Neutrophil (primary cell): ENCODE data around the gene JCAD.

Experiments
- H3K27ac ChIP-seq: fragments of 200-600 bp; sonication (generic); 2 replicates; pipeline ENCODE4 v1.5.1; 2016; ENCODE audit warnings: mild to moderate bottlenecking, moderate library complexity
- H3K27me3 ChIP-seq: fragments of 200-600 bp; sonication (generic); 2 replicates; pipeline ENCODE4 v1.6.0; 2016; ENCODE audit warnings: mild to moderate bottlenecking
- H3K36me3 ChIP-seq: fragments of 200-600 bp; sonication (generic); 2 replicates; pipeline ENCODE4 v1.5.1; 2017
- H3K4me1 ChIP-seq, 2 experiments: fragments of 200-600 bp in 1 of 2; sonication (generic) in 1 of 2; 1 replicate in 1 of 2; 2 replicates in 1 of 2; pipeline versions ENCODE4 v1.5.1 to v1.6.1; 2013 to 2016; ENCODE audit warnings: low read depth in 1 of 2, low read length in 1 of 2, mild to moderate bottlenecking in 1 of 2, moderate library complexity in 1 of 2; ENCODE audit not compliant: control insufficient read depth in 1 of 2, insufficient read depth in 1 of 2
- H3K4me3 ChIP-seq, 2 experiments: fragments of 200-600 bp in 1 of 2; sonication (generic) in 1 of 2; 1 replicate in 1 of 2; 2 replicates in 1 of 2; pipeline ENCODE4 v1.5.1; 2013 to 2016; ENCODE audit warnings: low read depth in 1 of 2, low read length in 1 of 2, mild to moderate bottlenecking in 1 of 2, moderate library complexity in 1 of 2
- H3K9me3 ChIP-seq: fragments of 200-600 bp; sonication (generic); 2 replicates; pipeline ENCODE4 v1.5.1; 2016
- TF ChIP-seq, protein P1 (sequence below): fragments of 200-600 bp; sonication (generic); IDR thresholded peaks from 2 replicates; pipeline ENCODE4 v1.5.1; 2016; ENCODE audit warnings: antibody characterized with exemption

JCAD gene

DNA sequence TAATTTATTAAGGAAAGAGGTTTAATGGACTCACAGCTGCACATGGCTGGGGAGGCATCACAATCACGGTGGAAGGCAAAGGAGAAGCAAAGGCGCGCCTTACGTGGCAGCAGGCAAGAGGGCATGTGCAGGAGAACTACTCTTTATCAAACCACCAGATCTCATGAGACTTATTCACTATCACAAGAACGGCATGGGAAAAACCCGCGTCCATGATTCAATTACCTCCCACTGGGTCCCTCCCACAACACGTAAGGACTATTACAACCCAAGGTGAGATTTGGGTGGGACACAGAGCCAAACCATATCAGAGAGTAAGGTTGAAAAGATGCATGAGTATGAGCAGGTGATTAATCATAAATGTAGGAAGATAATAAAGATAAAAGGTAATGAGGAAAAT is 3.2 kb upstream of the JCAD start:
- Histone ChIP-seq H3K4me3 (no peak overlapping the region), H3K36me3 (no peaks in the 10 kb centered on the region), H3K27ac (no peak overlapping the region), H3K4me1 (peaks cover 16 to 20% of the 10 kb centered on the region in 2 experiments), H3K9me3 (no peaks in the 10 kb centered on the region), H3K27me3 (peaks cover 56% of the 10 kb centered on the region)
- TF ChIP-seq, protein P1, sequence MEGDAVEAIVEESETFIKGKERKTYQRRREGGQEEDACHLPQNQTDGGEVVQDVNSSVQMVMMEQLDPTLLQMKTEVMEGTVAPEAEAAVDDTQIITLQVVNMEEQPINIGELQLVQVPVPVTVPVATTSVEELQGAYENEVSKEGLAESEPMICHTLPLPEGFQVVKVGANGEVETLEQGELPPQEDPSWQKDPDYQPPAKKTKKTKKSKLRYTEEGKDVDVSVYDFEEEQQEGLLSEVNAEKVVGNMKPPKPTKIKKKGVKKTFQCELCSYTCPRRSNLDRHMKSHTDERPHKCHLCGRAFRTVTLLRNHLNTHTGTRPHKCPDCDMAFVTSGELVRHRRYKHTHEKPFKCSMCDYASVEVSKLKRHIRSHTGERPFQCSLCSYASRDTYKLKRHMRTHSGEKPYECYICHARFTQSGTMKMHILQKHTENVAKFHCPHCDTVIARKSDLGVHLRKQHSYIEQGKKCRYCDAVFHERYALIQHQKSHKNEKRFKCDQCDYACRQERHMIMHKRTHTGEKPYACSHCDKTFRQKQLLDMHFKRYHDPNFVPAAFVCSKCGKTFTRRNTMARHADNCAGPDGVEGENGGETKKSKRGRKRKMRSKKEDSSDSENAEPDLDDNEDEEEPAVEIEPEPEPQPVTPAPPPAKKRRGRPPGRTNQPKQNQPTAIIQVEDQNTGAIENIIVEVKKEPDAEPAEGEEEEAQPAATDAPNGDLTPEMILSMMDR, result no peak

DNA sequence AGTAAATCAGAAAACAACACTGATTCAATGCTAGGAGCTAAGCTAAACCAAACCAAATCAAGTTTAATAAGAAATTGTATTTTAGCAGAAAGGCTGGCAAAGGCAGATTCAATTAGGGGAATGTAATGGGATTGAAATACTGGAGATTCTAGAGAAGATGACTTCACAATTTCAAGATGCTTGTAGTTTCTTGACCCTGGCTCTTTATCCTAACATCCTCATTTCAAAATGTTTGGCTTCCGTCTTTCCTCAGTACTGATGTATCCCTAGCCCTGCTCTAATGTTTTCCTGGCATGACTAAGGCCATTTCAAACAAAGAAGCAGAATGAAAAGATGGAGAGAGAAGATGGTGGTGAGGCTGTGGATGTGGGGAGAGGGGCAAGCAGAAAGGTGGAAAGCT is 2.7 kb upstream of the JCAD start:
- H3K9me3 ChIP-seq, result no peaks in the 10 kb centered on the region
- H3K27ac ChIP-seq, result no peak overlapping the region
- peaks cover 61% of the 10 kb centered on the region for H3K27me3 ChIP-seq
- TF ChIP-seq, protein P1, result no peak
- no peak overlapping the region for H3K4me3 ChIP-seq
- peaks cover 16 to 20% of the 10 kb centered on the region in 2 experiments for H3K4me1 ChIP-seq
- H3K36me3 ChIP-seq, result no peaks in the 10 kb centered on the region

DNA sequence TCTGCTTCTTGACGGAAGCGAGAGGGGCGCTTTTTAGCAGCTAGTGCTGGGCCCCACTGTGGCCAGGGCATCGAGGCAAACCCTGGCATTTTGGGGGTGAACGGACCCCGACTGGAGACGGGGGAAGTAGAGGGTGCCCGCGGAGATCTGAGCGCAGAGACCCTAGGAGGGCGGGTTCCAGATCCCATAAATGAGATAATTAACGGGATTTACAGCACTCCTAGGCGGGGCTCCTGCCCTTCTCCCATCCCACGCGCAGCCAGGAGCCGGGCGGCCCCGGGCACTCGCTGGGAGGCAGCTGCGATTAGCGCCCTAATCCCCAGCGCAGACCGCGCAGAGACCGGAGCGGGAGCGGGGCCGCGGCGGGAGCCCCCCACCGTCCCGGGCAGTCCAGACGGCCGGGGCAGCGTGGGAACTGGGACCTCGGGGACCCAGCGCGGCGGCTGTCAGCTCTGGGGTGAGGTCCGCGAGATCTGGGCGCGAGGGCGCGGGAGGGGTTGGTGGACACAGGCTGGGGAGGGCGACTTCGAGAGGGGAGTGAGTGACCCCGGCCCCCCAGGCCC is 735 bp downstream of the JCAD start:
- H3K9me3 ChIP-seq, result no peaks in the 10 kb centered on the region
- TF ChIP-seq, protein P1, result no peak
- peak overlapping the region; percentile 52 to 60 for H3K4me3 ChIP-seq
- peaks cover 16 to 20% of the 10 kb centered on the region in 2 experiments for H3K4me1 ChIP-seq
- H3K36me3 ChIP-seq, result no peaks in the 10 kb centered on the region
- H3K27me3 ChIP-seq, result peaks cover 85% of the 10 kb centered on the region
- no peak overlapping the region for H3K27ac ChIP-seq

DNA sequence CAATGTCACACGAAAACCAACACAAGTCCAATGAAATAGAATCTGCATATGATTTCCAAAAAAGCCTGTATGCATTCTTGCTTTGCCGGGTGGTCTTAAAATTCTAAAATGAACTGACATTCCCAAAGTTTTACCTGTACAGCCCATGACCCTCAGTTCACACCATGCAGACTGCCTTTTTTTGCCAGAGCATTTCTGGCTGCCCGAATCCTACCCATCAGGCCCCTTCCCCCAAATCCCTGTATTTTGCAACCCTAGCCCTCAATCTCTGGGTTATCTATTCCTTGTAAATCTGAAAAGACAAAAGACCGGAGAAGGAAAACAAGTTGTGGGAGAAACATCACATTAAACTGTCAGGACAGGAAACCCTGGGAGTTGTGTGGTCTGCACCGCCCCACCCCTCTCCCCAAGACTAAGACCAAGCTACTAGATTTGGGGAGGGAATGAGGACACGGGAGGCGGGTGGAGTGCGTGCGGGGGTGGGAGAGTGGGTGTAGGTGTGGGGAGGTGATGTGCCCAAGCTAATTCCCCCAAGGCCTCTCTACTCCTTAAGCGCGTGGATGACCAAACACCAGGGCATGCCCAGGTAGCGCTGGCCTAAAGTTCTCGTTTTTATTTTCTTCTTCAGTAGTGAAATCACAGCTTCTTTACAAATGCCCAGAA is 1.4 kb downstream of the JCAD start:
- Histone ChIP-seq H3K27me3 (peaks cover 83% of the 10 kb centered on the region), H3K36me3 (no peaks in the 10 kb centered on the region), H3K4me3 (peak overlapping the region in 1 of 2 experiments; percentile 60), H3K9me3 (no peaks in the 10 kb centered on the region), H3K27ac (no peak overlapping the region), H3K4me1 (peaks cover 16 to 20% of the 10 kb centered on the region in 2 experiments)
- TF ChIP-seq, protein P1, result no peak

DNA sequence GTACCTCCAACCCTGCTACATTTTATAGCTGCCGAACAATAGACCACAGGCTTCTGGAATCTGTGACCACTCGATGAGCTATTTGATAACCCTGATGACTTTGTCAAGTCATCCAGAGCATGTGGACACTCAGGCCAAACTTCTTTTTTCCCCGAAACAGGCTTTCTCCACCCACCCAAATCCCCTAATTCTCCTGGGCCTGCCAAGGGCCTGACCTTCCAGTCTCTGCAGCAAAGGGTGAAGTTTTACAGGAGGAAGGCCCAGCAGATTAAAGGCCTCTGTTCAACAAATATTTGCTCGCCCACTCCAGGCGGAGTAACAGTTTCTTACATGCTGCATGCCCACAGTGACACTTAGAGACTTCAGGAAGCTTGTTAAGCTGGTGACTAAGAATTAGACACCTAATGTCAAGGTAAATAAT is 2.0 kb downstream of the JCAD start:
- H3K9me3 ChIP-seq, result no peaks in the 10 kb centered on the region
- H3K27ac ChIP-seq, result no peak overlapping the region
- no peak overlapping the region for H3K4me3 ChIP-seq
- no peaks in the 10 kb centered on the region for H3K36me3 ChIP-seq
- peaks cover 16 to 20% of the 10 kb centered on the region in 2 experiments for H3K4me1 ChIP-seq
- H3K27me3 ChIP-seq, result peaks cover 79% of the 10 kb centered on the region
- TF ChIP-seq, protein P1, result no peak
